Measurements from ENCODE around the gene LEFTY2. TPM values are rescaled to one million over a fixed set of nuclear protein-coding genes. Genes with fewer than 3 reads are reported as not detected.

Gene LEFTY2
- total RNA-seq, 1 donor = under 0.01 TPM

GRCh38 chr1:225963735-225964530, 22.9 kb upstream of the LEFTY2 start:
- no peak for DNase-seq (ENCODE audit: low read depth)
- no peak for TF ChIP-seq CTCF (IDR thresholded peaks at IDR 0.05; ENCODE audit: insufficient read depth, low read depth, low read length)
- H3K4me3 ChIP-seq (ENCODE audit: low read depth, low read length) = no peak overlapping the region

GRCh38 chr1:225962440-225962975, 21.5 kb upstream of the LEFTY2 start:
- DNase-seq (ENCODE audit: low read depth) = peak; percentile 25
- H3K4me3 ChIP-seq (ENCODE audit: low read depth, low read length) = no peak overlapping the region
- TF ChIP-seq CTCF (IDR thresholded peaks at IDR 0.05; ENCODE audit: insufficient read depth, low read depth, low read length) = peak; percentile 60

- H3K4me3 ChIP-seq (ENCODE audit: low read depth, low read length) = no peak overlapping the region
- no peak for DNase-seq (ENCODE audit: low read depth)
- no peak for TF ChIP-seq CTCF (IDR thresholded peaks at IDR 0.05; ENCODE audit: insufficient read depth, low read depth, low read length)
These were observed 20.8 kb upstream of the LEFTY2 start for GRCh38 chr1:225961659-225962439.

GRCh38 chr1:225958041-225958440, 17.0 kb upstream of the LEFTY2 start:
- no peak for TF ChIP-seq CTCF (IDR thresholded peaks at IDR 0.05; ENCODE audit: insufficient read depth, low read depth, low read length)
- DNase-seq (ENCODE audit: low read depth) = no peak
- H3K4me3 ChIP-seq (ENCODE audit: low read depth, low read length) = no peak overlapping the region

GRCh38 chr1:225954753-225955152, 13.7 kb upstream of the LEFTY2 start:
- no peak for DNase-seq (ENCODE audit: low read depth)
- H3K4me3 ChIP-seq (ENCODE audit: low read depth, low read length) = no peak overlapping the region
- TF ChIP-seq CTCF (IDR thresholded peaks at IDR 0.05; ENCODE audit: insufficient read depth, low read depth, low read length) = no peak

- DNase-seq (ENCODE audit: low read depth) = no peak
- H3K4me3 ChIP-seq (ENCODE audit: low read depth, low read length) = no peak overlapping the region
- no peak for TF ChIP-seq CTCF (IDR thresholded peaks at IDR 0.05; ENCODE audit: insufficient read depth, low read depth, low read length)
These were observed 12.3 kb upstream of the LEFTY2 start for GRCh38 chr1:225953315-225953714.

Measured in fibroblast of villous mesenchyme (primary cell).